Iris pigment epithelial cell (primary cell): Measurements from ENCODE around the gene SMLR1.

Experiments
- DNase-seq: peaks from one replicate; pipeline ENCODE4 v3.0.0-alpha.2; 2011; ENCODE audit warnings: low read depth

Gene SMLR1

DNA sequence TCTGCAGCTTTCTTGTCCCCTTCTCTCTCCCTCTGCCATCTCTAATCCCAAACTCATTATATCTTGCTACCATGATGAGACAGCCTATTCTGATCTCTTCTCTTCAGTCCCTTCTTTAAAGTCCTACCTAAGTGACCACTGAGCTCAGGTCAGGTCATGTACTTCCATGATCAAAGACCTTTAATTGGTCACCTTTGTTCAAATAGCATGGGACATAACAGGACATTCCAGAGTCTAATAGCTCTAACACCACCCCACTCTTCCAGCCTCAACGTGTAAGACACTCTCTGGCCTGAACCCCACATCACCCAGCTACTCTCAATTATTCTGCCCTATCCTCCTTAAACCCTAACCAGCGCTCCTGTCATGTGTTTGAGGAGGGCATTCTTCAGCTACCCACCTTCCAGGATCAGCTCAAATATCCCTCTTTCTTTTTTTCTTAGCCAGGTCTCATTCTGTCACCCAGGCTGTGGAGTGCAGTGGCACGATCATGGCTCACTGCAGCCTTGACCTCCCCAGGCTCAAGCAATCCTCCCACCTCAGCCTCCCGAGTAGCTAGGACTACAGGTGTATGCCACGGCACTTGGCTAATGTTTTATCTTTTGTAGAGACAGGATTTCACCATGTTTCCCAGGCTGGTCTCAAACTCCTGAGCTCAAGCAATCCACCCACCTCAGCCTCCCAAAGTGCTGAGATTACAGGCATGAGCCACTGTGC, 2.1 kb upstream of the SMLR1 start:
- no peak for DNase-seq

DNA sequence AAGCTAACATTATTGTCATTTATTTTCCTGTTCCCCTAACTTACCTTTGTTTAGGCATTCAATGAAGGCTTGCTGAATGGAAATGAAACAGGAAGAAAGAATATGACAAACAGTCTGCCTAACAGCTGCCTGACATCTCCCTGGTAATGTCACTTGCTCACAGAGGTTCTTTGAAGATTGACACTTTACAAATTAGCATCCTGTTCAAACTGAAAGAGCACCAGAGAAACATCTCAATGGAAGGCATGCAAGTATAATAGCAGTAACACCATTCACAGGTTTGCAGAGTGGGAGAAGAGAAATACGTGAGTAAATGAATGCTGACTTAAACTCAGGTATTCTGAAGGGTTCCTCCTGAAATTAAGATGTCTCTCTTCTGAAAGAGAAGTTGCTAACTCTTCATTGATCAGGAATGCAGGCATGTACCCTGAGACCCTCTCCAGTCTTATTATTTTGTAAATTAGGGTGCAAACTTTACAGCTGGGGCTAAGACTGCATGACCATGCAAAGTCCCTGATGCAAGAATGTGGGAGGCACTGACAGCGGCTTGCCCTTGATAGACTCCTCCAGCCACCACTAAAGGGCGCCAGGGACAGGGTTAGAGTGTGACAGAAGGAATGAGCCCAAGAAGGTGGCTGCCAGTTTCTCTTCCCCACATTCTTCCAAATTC, 1.3 kb upstream of the SMLR1 start:
- DNase-seq, result no peak

DNA sequence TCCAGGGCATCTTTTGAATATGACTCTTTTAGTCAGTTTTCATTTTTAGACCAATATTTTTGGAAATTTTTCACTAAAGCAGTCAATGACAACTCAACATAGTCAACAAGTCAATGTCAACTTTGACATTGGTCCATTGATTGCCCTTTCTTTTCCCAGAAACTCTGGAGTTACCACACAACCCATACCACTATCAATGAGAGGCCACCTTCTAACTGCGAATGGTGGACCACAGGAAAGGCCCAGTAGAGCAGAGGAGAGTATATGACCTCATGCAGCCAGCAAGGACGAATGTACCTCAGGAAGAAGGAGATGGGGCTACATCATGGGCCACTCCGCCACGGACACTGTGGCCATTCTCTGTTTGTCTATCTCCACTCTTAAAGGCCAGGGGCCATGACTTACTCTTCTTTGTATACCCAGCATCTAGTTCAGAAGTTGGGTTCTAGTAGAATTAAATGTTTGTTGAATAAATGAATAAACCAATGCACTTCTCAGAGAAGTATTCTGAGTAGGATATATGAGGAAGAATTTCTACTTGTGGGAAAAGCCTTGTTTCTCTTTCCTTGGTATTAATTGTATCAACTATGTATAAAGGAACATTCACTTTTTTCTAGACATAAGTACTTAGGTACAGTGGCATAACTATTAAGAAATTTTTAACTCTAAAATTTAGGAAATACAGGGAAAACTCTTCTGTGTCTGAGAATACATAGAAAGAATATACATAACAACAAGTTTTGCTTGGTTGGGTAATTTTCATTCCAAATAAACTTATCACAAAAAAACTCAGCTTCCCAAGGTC, 562 bp upstream of the SMLR1 start:
- DNase-seq, result no peak

GRCh38 chr6:130829333-130829910, 2.2 kb downstream of the SMLR1 start:
- DNase-seq, result no peak

DNA sequence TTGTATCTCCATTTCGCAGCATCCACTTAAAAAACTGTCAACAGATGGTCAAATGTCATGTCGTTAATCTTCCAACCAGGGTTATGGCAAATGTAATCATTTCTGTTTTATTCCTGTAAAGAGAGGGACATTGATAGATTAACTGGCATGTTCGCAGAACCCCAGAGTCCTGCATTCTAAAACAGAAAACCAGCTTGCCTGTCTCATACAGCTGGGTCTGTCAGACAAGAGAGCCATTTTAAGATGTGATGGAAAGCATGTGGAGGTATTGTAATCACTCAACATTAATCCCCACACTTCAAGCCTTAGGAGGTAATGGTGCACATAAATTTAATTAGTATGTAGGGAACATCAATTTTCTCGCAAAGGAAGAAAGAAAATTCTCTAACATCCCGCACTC, 4.4 kb downstream of the SMLR1 start:
- DNase-seq, result no peak

GRCh38 chr6:130833569-130833968, 6.4 kb downstream of the SMLR1 start:
- no peak for DNase-seq

DNA sequence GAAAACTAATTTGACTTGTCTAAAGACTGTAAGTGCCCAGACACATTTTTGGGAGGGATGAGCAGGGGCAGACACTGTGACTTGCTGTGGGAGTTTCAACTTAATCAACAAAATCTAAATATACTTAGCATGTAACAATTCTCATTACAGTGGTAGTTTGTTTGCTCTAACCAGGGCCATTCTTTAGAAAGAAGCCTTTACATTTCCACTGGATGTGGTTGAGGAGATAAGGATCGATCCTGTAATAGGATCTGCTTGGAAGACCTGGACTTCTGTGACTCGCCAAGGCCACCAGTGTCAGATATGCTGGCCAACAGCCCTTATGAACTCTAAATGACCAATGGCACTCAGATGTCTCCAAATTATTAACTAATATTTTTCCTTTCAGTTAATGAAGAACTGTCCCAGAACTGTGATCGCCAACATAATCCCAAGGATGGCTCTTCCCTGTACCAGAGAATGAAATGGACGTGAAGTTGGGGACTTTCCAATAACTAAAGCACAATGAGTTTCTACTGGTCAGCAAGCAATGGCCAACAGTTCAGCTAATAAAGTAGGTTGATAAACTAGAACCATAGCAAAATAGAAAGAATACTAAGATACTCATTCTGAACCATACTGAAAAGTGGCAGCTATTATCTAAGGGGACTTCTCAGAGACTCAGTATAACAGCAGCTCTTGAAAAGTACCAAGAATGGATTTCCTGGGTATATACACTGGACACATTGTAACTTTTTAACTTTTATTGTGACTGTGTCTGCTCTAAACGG, 7.5 kb downstream of the SMLR1 start:
- no peak for DNase-seq

DNA sequence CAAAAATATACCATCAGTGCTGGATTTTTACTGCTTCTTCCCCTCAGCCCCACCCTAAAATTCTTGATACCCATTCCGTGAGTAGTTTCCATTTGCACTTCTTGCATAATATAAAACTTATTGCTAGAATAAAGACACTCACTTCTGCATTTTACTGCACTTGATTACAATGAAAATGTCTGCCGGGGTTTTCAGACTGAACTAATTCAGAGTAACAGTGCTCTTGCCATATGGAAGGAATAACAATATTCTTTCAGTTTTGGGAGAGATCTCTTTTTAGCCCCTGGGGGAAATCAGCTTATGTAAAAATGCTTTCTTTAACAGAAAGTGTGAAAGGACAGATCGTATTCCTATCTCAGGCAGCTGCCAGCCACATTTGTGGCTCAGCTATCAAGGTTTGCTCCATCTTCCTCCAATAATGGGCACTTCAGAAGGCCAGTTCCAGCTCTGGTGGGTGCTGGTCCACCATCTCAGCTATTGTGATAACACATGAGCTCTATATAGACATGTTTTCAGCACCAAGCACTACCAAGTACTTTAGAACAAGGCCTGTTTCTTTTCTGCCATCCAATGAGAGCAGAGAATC, 8.9 kb downstream of the SMLR1 start:
- no peak for DNase-seq

- DNase-seq, result no peak
Observed at GRCh38 chr6:130837067-130837466, 9.9 kb downstream of the SMLR1 start.

GRCh38 chr6:130838250-130838860, 11.1 kb downstream of the SMLR1 start:
- no peak for DNase-seq

- no peak for DNase-seq
Observed at GRCh38 chr6:130838951-130839350, 11.7 kb downstream of the SMLR1 start.

GRCh38 chr6:130839379-130839778, 12.2 kb downstream of the SMLR1 start:
- no peak for DNase-seq

DNA sequence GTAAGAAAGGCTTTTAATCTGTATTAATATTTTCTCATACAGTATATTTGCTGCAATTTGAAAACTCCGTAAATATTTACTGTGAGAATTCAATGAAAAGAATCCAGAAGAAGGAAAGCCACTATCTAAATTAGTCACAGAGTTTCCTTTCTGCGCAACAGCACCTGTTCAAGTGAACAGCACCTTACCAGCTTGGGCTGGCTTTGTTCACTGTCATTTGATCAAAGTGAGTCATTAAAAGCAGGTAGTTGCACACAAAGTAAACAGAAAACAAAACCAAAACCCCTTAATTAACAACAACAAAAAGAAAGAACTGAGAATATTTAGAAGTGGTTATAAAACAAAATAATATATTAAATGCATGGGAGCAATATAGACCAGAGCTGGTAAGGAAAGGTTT, 12.8 kb downstream of the SMLR1 start:
- no peak for DNase-seq

DNA sequence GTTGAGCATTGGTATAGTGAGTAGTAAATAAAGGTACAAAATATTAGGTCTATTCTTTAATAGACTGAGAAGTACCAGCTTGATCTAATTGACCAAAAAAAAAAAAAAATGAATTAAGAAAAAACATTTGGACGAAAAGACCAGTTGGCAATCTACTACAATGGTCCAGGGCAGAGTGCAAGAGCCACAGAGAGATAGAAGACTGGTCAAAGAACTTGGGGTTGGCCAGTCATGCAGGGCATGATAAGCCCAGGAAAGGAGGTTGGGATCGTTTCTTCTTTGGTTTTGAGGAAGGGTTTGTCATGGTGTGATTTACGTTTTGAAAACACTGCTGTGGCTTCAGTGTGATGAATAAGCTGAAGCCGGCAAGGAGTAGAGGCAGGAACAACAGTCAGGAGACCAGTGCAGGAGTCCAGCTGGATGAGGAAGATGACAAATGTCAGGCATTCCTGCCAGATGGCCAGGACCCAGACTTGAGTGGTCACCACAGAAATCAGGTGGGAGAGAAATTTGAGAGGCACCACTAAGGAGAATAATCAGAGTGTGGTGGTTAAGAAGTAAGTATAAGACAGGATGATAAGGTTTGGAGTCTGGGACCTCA, 14.0 kb downstream of the SMLR1 start:
- no peak for DNase-seq

GRCh38 chr6:130843575-130844320, 16.5 kb downstream of the SMLR1 start:
- DNase-seq, result peak; percentile 29

GRCh38 chr6:130846501-130846900, 19.3 kb downstream of the SMLR1 start:
- DNase-seq, result no peak

- no peak for DNase-seq
Observed at GRCh38 chr6:130847001-130847910, 20.1 kb downstream of the SMLR1 start.

- DNase-seq, result peak; percentile 14
Observed at GRCh38 chr6:130848945-130849344, 21.7 kb downstream of the SMLR1 start.

GRCh38 chr6:130849594-130849993, 22.4 kb downstream of the SMLR1 start:
- no peak for DNase-seq
